CD4-positive, alpha-beta memory T cell (primary cell): ENCODE data around the gene SLC28A1. TPM values are rescaled to one million over a fixed set of nuclear protein-coding genes. Genes with fewer than 3 reads are reported as not detected.

Experiments
- CTCF ChIA-PET: fragments of 350-600 bp; sonication (Branson Sonifier 250); formaldehyde crosslinking; loops from one replicate; lab custom pipeline; 2021; ENCODE audit warnings: inconsistent platforms; ENCODE audit not compliant: partially characterized antibody; lab: Charles Lee
- POLR2A ChIA-PET: fragments of 350-600 bp; sonication (Branson Sonifier 250); formaldehyde crosslinking; loops from one replicate; lab custom pipeline; 2021; ENCODE audit not compliant: partially characterized antibody; lab: Charles Lee
- DNase-seq, 5 donors: peaks; one replicate each; pipeline versions ENCODE4 v3.0.0 to v3.0.0-alpha.2; 2020 to 2022; ENCODE audit warnings: mixed read lengths in 1 of 5
- H3K27ac ChIP-seq: one replicate; pipeline ENCODE4 v1.7.0; 2013; ENCODE audit warnings: low read depth, low read length
- H3K27me3 ChIP-seq: 2 replicates; pipeline ENCODE4 v1.7.0; 2013; ENCODE audit warnings: mild to moderate bottlenecking, low read length, moderate library complexity; ENCODE audit not compliant: insufficient read depth
- H3K36me3 ChIP-seq: 2 replicates; pipeline ENCODE4 v1.7.0; 2013; ENCODE audit warnings: mild to moderate bottlenecking, low read length, moderate library complexity; ENCODE audit not compliant: insufficient read depth
- H3K4me1 ChIP-seq: 2 replicates; pipeline ENCODE4 v1.7.0; 2013; ENCODE audit warnings: mild to moderate bottlenecking, low read length, moderate library complexity; ENCODE audit not compliant: insufficient read depth
- H3K4me3 ChIP-seq, 2 donors: one replicate each; pipeline ENCODE4 v1.7.0; 2013; ENCODE audit warnings: low read length in 2 of 2, mild to moderate bottlenecking in 1 of 2
- H3K9me3 ChIP-seq, 2 donors: one replicate each; pipeline ENCODE4 v1.7.0; 2013; ENCODE audit warnings: low read length in 2 of 2, control low read depth in 1 of 2; ENCODE audit not compliant: control insufficient read depth in 1 of 2
- H3K27ac Mint-ChIP-seq, 7 donors: one replicate each; pipeline ENCODE4 v1.8.0; 2020 to 2021; ENCODE audit warnings: mixed read lengths in 7 of 7, mild to moderate bottlenecking in 6 of 7, inconsistent platforms in 3 of 7, moderate library complexity in 3 of 7
- H3K27me3 Mint-ChIP-seq, 2 donors: one replicate each; pipeline ENCODE4 v1.8.0; 2020 to 2021; ENCODE audit warnings: mixed read lengths in 2 of 2
- H3K36me3 Mint-ChIP-seq, 2 donors: one replicate each; pipeline ENCODE4 v1.8.0; 2020 to 2021; ENCODE audit warnings: mixed read lengths in 2 of 2, inconsistent platforms in 1 of 2, mild to moderate bottlenecking in 1 of 2
- H3K4me1 Mint-ChIP-seq, 4 donors: one replicate each; pipeline ENCODE4 v1.8.0; 2020 to 2021; ENCODE audit warnings: mixed read lengths in 4 of 4, mild to moderate bottlenecking in 1 of 4
- H3K4me3 Mint-ChIP-seq, 8 donors: one replicate each; pipeline ENCODE4 v1.8.0; 2020 to 2021; ENCODE audit warnings: mixed read lengths in 8 of 8, mild to moderate bottlenecking in 7 of 8, moderate library complexity in 6 of 8, inconsistent platforms in 3 of 8
- H3K9me3 Mint-ChIP-seq, 8 donors: one replicate each; pipeline ENCODE4 v1.8.0; 2020 to 2021; ENCODE audit warnings: mixed read lengths in 8 of 8, mild to moderate bottlenecking in 5 of 8, inconsistent platforms in 3 of 8, moderate library complexity in 1 of 8
- intact Hi-C: fragments of 100-400 bp; cut with micrococcal nuclease; formaldehyde crosslinking; loops from one replicate; pipeline ENCODE4 v1.15.1; 2023
- polyA plus RNA-seq, 2 donors: library from polyadenylated mRNA; unstranded; fragments of 300-500 nt; fragmentation: Illumina TruSeq; gene quantifications; one replicate each; pipeline ENCODE4 v1.2.3, GENCODE V29; 2021
- total RNA-seq, 2 experiments: library from RNA; stranded (reverse); gene quantifications; one replicate each; pipeline ENCODE4 v1.2.3, GENCODE V29; 2021

Gene SLC28A1
- total and polyA plus RNA-seq, 4 experiments from 2014 or later: not detected

DNA sequence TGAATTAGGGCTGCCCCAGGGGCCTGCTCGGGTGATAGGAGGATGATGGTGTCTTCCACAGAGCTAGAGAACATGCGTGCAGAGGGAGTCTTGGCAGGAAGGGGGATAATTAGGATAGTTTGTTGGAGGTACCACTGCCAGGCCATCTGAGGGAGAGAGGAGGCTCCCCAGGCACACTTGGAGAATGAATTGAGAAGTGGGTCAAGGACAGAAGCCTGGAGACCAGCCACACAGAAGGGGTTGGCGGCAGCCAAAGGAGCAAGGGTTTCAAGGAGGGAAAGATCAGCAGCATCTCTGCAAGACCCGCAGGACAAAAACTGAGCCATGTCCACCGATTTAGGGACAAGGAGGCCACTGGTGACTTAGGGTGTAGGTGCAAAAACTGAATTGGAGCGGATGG, 6.9 kb downstream of the SLC28A1 start:
- Mint-ChIP-seq H3K9me3 (no peaks in the 10 kb centered on the region), H3K27me3 (peaks cover 4 to 14% of the 10 kb centered on the region in 2 donors)
- intact Hi-C loops: no loop called here

DNA sequence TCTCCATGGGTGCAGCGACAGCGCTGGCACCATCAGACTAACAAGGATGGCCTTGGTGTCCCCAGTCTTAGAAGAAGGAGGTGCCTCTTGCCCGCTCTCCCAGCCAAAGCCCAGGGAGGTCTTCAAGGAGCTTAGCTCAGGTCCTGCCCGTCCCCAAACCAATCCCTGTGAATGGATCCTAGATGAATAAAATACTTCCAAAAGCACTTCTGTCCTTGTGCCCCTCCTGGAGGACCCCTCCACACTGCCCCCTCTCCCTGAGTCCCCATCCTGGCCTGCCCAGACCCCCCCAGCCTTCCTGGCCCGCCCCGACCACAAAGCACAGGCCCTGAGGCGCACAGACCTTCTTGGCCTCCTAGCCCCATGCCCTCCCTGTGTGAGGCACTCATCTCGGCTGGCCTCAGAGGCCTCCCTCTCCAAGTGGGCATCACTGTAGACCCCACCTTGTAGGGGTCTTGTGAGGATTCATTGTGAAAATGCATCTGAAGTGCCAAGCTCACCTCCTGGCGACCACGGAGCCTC, 8.4 kb downstream of the SLC28A1 start:
- Mint-ChIP-seq H3K27ac (no peak overlapping the region), H3K4me3 (no peak overlapping the region), H3K36me3 (no peaks in the 10 kb centered on the region), H3K9me3 (peaks cover 0 to 2% (median 0%) of the 10 kb centered on the region in 8 donors), H3K27me3 (peaks cover 4 to 14% of the 10 kb centered on the region in 2 donors), H3K4me1 (no peaks in the 10 kb centered on the region)
- intact Hi-C loops: no loop called here
- Histone ChIP-seq H3K27ac (no peak overlapping the region), H3K36me3 (no peaks in the 10 kb centered on the region), H3K4me1 (no peaks in the 10 kb centered on the region), H3K4me3 (no peak overlapping the region), H3K9me3 (no peaks in the 10 kb centered on the region), H3K27me3 (no peaks in the 10 kb centered on the region)
- POLR2A ChIA-PET: no interaction called here
- CTCF ChIA-PET: no interaction called here
- DNase-seq: no peak

More for the DNA sequence above, 6.9 kb downstream of the SLC28A1 start:
- ChIA-PET CTCF (no interaction called here), POLR2A (no interaction called here)
- no peaks in the 10 kb centered on the region for H3K9me3 ChIP-seq
- H3K27ac Mint-ChIP-seq: no peak overlapping the region
- no peaks in the 10 kb centered on the region for H3K27me3 ChIP-seq
- DNase-seq: no peak
- no peak overlapping the region for H3K4me3 ChIP-seq
- H3K36me3 ChIP-seq: no peaks in the 10 kb centered on the region
- no peaks in the 10 kb centered on the region for H3K4me1 Mint-ChIP-seq
- H3K27ac ChIP-seq: no peak overlapping the region
- H3K36me3 Mint-ChIP-seq: no peaks in the 10 kb centered on the region
- H3K4me3 Mint-ChIP-seq: no peak overlapping the region
- no peaks in the 10 kb centered on the region for H3K4me1 ChIP-seq

DNA sequence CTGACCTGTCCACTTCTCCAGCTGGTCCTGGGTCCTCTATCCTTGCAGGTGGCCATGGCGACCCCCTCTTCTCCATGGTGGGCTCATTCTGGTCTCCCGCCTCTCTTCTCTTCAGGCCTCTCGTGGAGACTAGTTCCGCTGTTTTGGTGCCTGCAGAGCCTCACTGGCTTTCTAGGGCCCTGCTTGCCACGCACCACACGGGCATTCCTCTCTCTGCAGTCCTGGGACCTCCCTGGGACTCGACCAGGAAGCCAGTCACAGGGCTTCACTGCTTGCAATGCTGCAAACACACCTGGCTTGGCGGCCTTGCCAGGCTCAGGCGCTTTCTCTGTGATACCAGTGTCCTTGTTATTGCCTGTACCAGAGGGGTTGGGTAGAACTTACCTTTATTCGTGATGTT, 9.1 kb downstream of the SLC28A1 start:
- Histone ChIP-seq H3K9me3 (no peaks in the 10 kb centered on the region), H3K27ac (no peak overlapping the region), H3K27me3 (no peaks in the 10 kb centered on the region), H3K4me1 (no peaks in the 10 kb centered on the region), H3K36me3 (no peaks in the 10 kb centered on the region), H3K4me3 (no peak overlapping the region)
- ChIA-PET POLR2A (no interaction called here), CTCF (no interaction called here)
- H3K4me3 Mint-ChIP-seq: no peak overlapping the region
- intact Hi-C loops: no loop called here
- no peak for DNase-seq
- no peaks in the 10 kb centered on the region for H3K36me3 Mint-ChIP-seq
- no peak overlapping the region for H3K27ac Mint-ChIP-seq
- H3K27me3 Mint-ChIP-seq: peaks cover 6 to 15% of the 10 kb centered on the region in 2 donors
- H3K4me1 Mint-ChIP-seq: no peaks in the 10 kb centered on the region
- peaks cover 0 to 2% (median 0%) of the 10 kb centered on the region in 8 donors for H3K9me3 Mint-ChIP-seq

DNA sequence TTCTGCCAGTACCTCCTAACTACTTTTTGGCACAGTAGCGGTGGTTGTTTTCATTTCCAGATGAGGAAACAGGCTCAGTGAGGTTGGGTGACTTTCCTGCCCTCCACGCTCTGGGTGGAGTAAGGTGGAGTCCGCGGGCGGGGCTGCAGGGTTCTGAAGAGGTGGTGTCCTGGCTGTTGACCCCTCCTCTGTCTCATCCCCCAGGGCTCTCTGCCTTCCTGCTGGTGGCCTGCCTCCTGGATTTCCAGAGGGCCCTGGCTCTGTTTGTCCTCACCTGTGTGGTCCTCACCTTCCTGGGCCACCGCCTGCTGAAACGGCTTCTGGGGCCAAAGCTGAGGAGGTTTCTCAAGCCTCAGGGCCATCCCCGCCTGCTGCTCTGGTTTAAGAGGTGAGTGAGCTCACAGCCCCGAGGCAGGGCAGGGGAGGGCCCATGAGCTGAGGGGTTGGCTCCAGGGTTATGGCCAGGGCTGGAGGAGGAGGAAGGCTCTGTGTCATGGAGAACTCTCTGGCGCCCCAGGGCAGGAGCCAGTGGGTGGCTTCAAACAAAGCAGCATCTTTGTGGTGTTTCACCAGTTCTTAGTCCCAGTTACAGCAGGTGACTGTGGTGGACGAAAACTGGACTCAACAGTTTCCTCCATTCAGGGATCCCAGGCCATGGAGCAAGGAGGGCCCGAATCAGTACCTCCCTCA, 10.4 kb downstream of the SLC28A1 start:
- H3K36me3 ChIP-seq: no peaks in the 10 kb centered on the region
- peaks cover 15 to 18% of the 10 kb centered on the region in 2 donors for H3K27me3 Mint-ChIP-seq
- ChIA-PET POLR2A (no interaction called here), CTCF (interaction anchor here (0.9 kb wide), 1 partner anchor 258 kb away, joined by 3 read pairs; no protein-coding TSS in a partner anchor)
- H3K4me3 ChIP-seq: no peak overlapping the region
- no peak for DNase-seq
- H3K36me3 Mint-ChIP-seq: no peaks in the 10 kb centered on the region
- no peak overlapping the region for H3K27ac Mint-ChIP-seq
- intact Hi-C loops: no loop called here
- H3K9me3 Mint-ChIP-seq: peaks cover 0 to 11% (median 4%) of the 10 kb centered on the region in 8 donors
- no peaks in the 10 kb centered on the region for H3K4me1 ChIP-seq
- no peaks in the 10 kb centered on the region for H3K27me3 ChIP-seq
- H3K4me1 Mint-ChIP-seq: no peaks in the 10 kb centered on the region
- H3K4me3 Mint-ChIP-seq: no peak overlapping the region
- H3K27ac ChIP-seq: no peak overlapping the region
- no peaks in the 10 kb centered on the region for H3K9me3 ChIP-seq

DNA sequence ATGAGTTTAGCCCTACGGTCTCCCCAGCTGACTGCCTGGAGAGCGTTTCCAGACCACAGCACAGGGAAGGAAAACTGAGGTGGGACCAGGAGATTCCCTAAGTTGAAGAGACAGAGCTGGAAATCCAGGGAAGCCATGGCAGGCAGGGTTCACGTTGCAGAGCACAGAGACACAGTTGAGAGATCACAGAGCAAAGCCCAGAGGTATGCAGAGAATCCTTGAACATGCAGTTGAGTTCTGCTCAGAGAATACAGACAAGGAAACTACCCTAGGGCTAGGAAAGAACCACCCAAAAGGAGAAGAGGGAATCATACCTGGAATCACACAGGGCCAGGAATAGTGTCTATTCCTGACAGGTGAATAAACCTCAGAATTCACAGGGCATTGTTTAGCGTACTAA, 14.3 kb downstream of the SLC28A1 start:
- Histone ChIP-seq H3K4me1 (no peaks in the 10 kb centered on the region), H3K4me3 (no peak overlapping the region), H3K9me3 (no peaks in the 10 kb centered on the region), H3K36me3 (no peaks in the 10 kb centered on the region), H3K27ac (no peak overlapping the region), H3K27me3 (no peaks in the 10 kb centered on the region)
- intact Hi-C loops: no loop called here
- POLR2A ChIA-PET: no interaction called here
- Mint-ChIP-seq H3K36me3 (no peaks in the 10 kb centered on the region), H3K4me3 (no peak overlapping the region), H3K4me1 (no peaks in the 10 kb centered on the region), H3K27ac (no peak overlapping the region), H3K27me3 (peaks cover 10 to 15% of the 10 kb centered on the region in 2 donors), H3K9me3 (peaks cover 0 to 11% (median 5%) of the 10 kb centered on the region in 8 donors)
- DNase-seq: no peak
- CTCF ChIA-PET: interaction anchor here (1.4 kb wide), 1 partner anchor 311 kb away, joined by 4 read pairs; no protein-coding TSS in a partner anchor

DNA sequence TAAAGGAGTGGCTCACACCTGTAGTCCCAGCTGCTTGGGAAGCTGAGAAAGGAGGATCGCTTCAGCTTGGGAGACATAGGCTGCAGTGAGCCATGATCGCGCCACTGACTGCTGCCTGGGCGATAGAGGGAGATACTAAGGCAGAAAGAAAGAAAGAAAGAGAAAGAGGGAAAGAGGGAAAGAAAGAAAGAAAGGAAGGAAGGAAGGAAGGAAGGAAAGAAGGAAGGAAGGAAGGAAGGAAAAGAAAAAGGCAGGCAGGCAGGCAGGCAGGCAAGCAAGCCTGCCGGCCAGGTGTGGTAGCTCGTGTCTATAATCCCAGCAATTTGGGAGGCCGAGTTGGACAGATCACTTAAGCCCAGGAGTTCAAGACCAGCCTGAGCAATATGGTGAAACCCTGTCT, 15.3 kb downstream of the SLC28A1 start:
- Histone ChIP-seq H3K27me3 (no peaks in the 10 kb centered on the region), H3K27ac (no peak overlapping the region), H3K9me3 (no peaks in the 10 kb centered on the region), H3K4me1 (no peaks in the 10 kb centered on the region), H3K36me3 (no peaks in the 10 kb centered on the region), H3K4me3 (no peak overlapping the region)
- Mint-ChIP-seq H3K27me3 (peaks cover 8 to 15% of the 10 kb centered on the region in 2 donors), H3K4me3 (no peak overlapping the region), H3K36me3 (no peaks in the 10 kb centered on the region), H3K27ac (no peak overlapping the region), H3K4me1 (no peaks in the 10 kb centered on the region), H3K9me3 (peaks cover 0 to 11% (median 5%) of the 10 kb centered on the region in 8 donors)
- intact Hi-C loops: no loop called here
- DNase-seq: no peak
- ChIA-PET POLR2A (no interaction called here), CTCF (no interaction called here)

DNA sequence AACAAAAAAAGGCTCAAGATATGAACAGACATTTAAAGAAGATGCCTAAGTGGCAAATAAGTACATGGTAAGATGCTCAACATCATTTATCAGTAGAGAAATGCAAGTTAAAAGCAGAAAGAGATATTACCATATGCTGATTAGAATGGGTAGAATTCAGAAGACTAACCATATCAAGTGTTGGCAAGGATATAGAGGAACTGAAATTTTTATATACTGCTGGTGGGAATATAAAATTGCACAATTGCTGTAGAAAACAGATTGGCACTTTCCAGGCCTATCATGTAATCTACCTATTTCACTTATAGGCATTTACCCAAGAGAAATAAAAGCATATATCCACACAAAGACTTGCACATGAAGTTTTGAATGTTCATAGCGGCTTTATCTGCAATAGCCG, 17.1 kb downstream of the SLC28A1 start:
- Mint-ChIP-seq H3K27ac (no peak overlapping the region), H3K27me3 (peaks cover 4 to 11% of the 10 kb centered on the region in 2 donors), H3K9me3 (peaks cover 0 to 11% (median 5%) of the 10 kb centered on the region in 8 donors), H3K36me3 (no peaks in the 10 kb centered on the region), H3K4me1 (no peaks in the 10 kb centered on the region), H3K4me3 (no peak overlapping the region)
- H3K27ac ChIP-seq: no peak overlapping the region
- H3K36me3 ChIP-seq: no peaks in the 10 kb centered on the region
- no peaks in the 10 kb centered on the region for H3K4me1 ChIP-seq
- CTCF ChIA-PET: no interaction called here
- no peak overlapping the region for H3K4me3 ChIP-seq
- DNase-seq: no peak
- intact Hi-C loops: no loop called here
- POLR2A ChIA-PET: no interaction called here
- H3K9me3 ChIP-seq: no peaks in the 10 kb centered on the region
- H3K27me3 ChIP-seq: no peaks in the 10 kb centered on the region
